ENCODE data around the gene DDX27.

The DDX27 gene

GRCh38 chr20:49248301-49248700, 29.1 kb downstream of the DDX27 start:
- peaks cover 55% of the 10 kb centered on the region for H3K36me3 Mint-ChIP-seq (ENCODE audit: low read depth)

GRCh38 chr20:49248879-49249665, 29.9 kb downstream of the DDX27 start:
- peaks cover 2% of the 10 kb centered on the region for H3K4me1 Mint-ChIP-seq (ENCODE audit: low read depth)
- peaks cover 56% of the 10 kb centered on the region for H3K36me3 Mint-ChIP-seq (ENCODE audit: low read depth)
- no peaks in the 10 kb centered on the region for H3K27me3 Mint-ChIP-seq (ENCODE audit: low read depth)
- H3K27ac Mint-ChIP-seq = no peak overlapping the region
- no peak overlapping the region for H3K4me3 Mint-ChIP-seq
- H3K9me3 Mint-ChIP-seq = no peaks in the 10 kb centered on the region

More at GRCh38 chr20:49248301-49248700, 29.1 kb downstream of the DDX27 start:
- no peaks in the 10 kb centered on the region for H3K9me3 Mint-ChIP-seq
- H3K27ac Mint-ChIP-seq = no peak overlapping the region
- no peaks in the 10 kb centered on the region for H3K27me3 Mint-ChIP-seq (ENCODE audit: low read depth)
- H3K4me1 Mint-ChIP-seq (ENCODE audit: low read depth) = peaks cover 2% of the 10 kb centered on the region
- H3K4me3 Mint-ChIP-seq = no peak overlapping the region

- H3K4me1 Mint-ChIP-seq (ENCODE audit: low read depth) = no peaks in the 10 kb centered on the region
- peaks cover 68% of the 10 kb centered on the region for H3K36me3 Mint-ChIP-seq (ENCODE audit: low read depth)
- H3K27ac Mint-ChIP-seq = no peak overlapping the region
- H3K9me3 Mint-ChIP-seq = no peaks in the 10 kb centered on the region
- no peaks in the 10 kb centered on the region for H3K27me3 Mint-ChIP-seq (ENCODE audit: low read depth)
- no peak overlapping the region for H3K4me3 Mint-ChIP-seq
These were observed 33.5 kb downstream of the DDX27 start for GRCh38 chr20:49252556-49253350.

GRCh38 chr20:49256261-49256660, 37.0 kb downstream of the DDX27 start:
- H3K36me3 Mint-ChIP-seq (ENCODE audit: low read depth) = peaks cover 68% of the 10 kb centered on the region
- H3K4me1 Mint-ChIP-seq (ENCODE audit: low read depth) = peaks cover 2% of the 10 kb centered on the region
- H3K9me3 Mint-ChIP-seq = no peaks in the 10 kb centered on the region
- H3K27ac Mint-ChIP-seq = no peak overlapping the region
- no peaks in the 10 kb centered on the region for H3K27me3 Mint-ChIP-seq (ENCODE audit: low read depth)
- H3K4me3 Mint-ChIP-seq = no peak overlapping the region

GRCh38 chr20:49259284-49259683, 40.1 kb downstream of the DDX27 start:
- no peak overlapping the region for H3K27ac Mint-ChIP-seq

GRCh38 chr20:49259799-49260198, 40.6 kb downstream of the DDX27 start:
- H3K4me3 Mint-ChIP-seq = no peak overlapping the region
- no peaks in the 10 kb centered on the region for H3K9me3 Mint-ChIP-seq
- no peak overlapping the region for H3K27ac Mint-ChIP-seq
- H3K36me3 Mint-ChIP-seq (ENCODE audit: low read depth) = peaks cover 70% of the 10 kb centered on the region
- H3K27me3 Mint-ChIP-seq (ENCODE audit: low read depth) = no peaks in the 10 kb centered on the region
- H3K4me1 Mint-ChIP-seq (ENCODE audit: low read depth) = peaks cover 5% of the 10 kb centered on the region

More at GRCh38 chr20:49259284-49259683, 40.1 kb downstream of the DDX27 start:
- no peaks in the 10 kb centered on the region for H3K27me3 Mint-ChIP-seq (ENCODE audit: low read depth)
- no peak overlapping the region for H3K4me3 Mint-ChIP-seq
- peaks cover 5% of the 10 kb centered on the region for H3K4me1 Mint-ChIP-seq (ENCODE audit: low read depth)
- no peaks in the 10 kb centered on the region for H3K9me3 Mint-ChIP-seq
- peaks cover 69% of the 10 kb centered on the region for H3K36me3 Mint-ChIP-seq (ENCODE audit: low read depth)

GRCh38 chr20:49260218-49260617, 41.0 kb downstream of the DDX27 start:
- H3K27me3 Mint-ChIP-seq (ENCODE audit: low read depth) = no peaks in the 10 kb centered on the region
- H3K27ac Mint-ChIP-seq = no peak overlapping the region
- no peaks in the 10 kb centered on the region for H3K9me3 Mint-ChIP-seq
- H3K4me3 Mint-ChIP-seq = no peak overlapping the region
- H3K4me1 Mint-ChIP-seq (ENCODE audit: low read depth) = peaks cover 5% of the 10 kb centered on the region
- peaks cover 73% of the 10 kb centered on the region for H3K36me3 Mint-ChIP-seq (ENCODE audit: low read depth)

GRCh38 chr20:49261173-49261572, 42.0 kb downstream of the DDX27 start:
- Mint-ChIP-seq H3K27me3 (ENCODE audit: low read depth) (no peaks in the 10 kb centered on the region), H3K4me1 (ENCODE audit: low read depth) (peaks cover 7% of the 10 kb centered on the region), H3K36me3 (ENCODE audit: low read depth) (peaks cover 70% of the 10 kb centered on the region), H3K4me3 (no peak overlapping the region), H3K9me3 (no peaks in the 10 kb centered on the region), H3K27ac (no peak overlapping the region)

GRCh38 chr20:49262444-49262843, 43.2 kb downstream of the DDX27 start:
- H3K9me3 Mint-ChIP-seq = no peaks in the 10 kb centered on the region
- H3K27ac Mint-ChIP-seq = no peak overlapping the region
- no peak overlapping the region for H3K4me3 Mint-ChIP-seq
- H3K36me3 Mint-ChIP-seq (ENCODE audit: low read depth) = peaks cover 64% of the 10 kb centered on the region
- no peaks in the 10 kb centered on the region for H3K27me3 Mint-ChIP-seq (ENCODE audit: low read depth)
- peaks cover 16% of the 10 kb centered on the region for H3K4me1 Mint-ChIP-seq (ENCODE audit: low read depth)

- peaks cover 51% of the 10 kb centered on the region for H3K4me1 Mint-ChIP-seq (ENCODE audit: low read depth)
- H3K36me3 Mint-ChIP-seq (ENCODE audit: low read depth) = peaks cover 77% of the 10 kb centered on the region
These were observed 48.1 kb downstream of the DDX27 start for GRCh38 chr20:49267327-49267726.

GRCh38 chr20:49268600-49269365, 49.6 kb downstream of the DDX27 start:
- peak overlapping the region; percentile 3 for H3K27ac Mint-ChIP-seq
- H3K4me1 Mint-ChIP-seq (ENCODE audit: low read depth) = peaks cover 55% of the 10 kb centered on the region
- peaks cover 5% of the 10 kb centered on the region for H3K9me3 Mint-ChIP-seq
- H3K36me3 Mint-ChIP-seq (ENCODE audit: low read depth) = peaks cover 74% of the 10 kb centered on the region
- H3K27me3 Mint-ChIP-seq (ENCODE audit: low read depth) = no peaks in the 10 kb centered on the region
- peak overlapping the region; percentile 69 for H3K4me3 Mint-ChIP-seq

More at GRCh38 chr20:49267327-49267726, 48.1 kb downstream of the DDX27 start:
- H3K27me3 Mint-ChIP-seq (ENCODE audit: low read depth) = no peaks in the 10 kb centered on the region
- H3K27ac Mint-ChIP-seq = peak overlapping the region; percentile 75
- peak overlapping the region; percentile 79 for H3K4me3 Mint-ChIP-seq
- peaks cover 5% of the 10 kb centered on the region for H3K9me3 Mint-ChIP-seq

GRCh38 chr20:49270177-49270576, 51.0 kb downstream of the DDX27 start:
- Mint-ChIP-seq H3K9me3 (peaks cover 5% of the 10 kb centered on the region), H3K36me3 (ENCODE audit: low read depth) (peaks cover 65% of the 10 kb centered on the region), H3K4me3 (peak overlapping the region; percentile 55), H3K27ac (no peak overlapping the region), H3K27me3 (ENCODE audit: low read depth) (no peaks in the 10 kb centered on the region), H3K4me1 (ENCODE audit: low read depth) (peaks cover 59% of the 10 kb centered on the region)

- peaks cover 62% of the 10 kb centered on the region for H3K4me1 Mint-ChIP-seq (ENCODE audit: low read depth)
- H3K9me3 Mint-ChIP-seq = peaks cover 5% of the 10 kb centered on the region
- H3K4me3 Mint-ChIP-seq = peak overlapping the region; percentile 55
- H3K27me3 Mint-ChIP-seq (ENCODE audit: low read depth) = no peaks in the 10 kb centered on the region
- H3K36me3 Mint-ChIP-seq (ENCODE audit: low read depth) = peaks cover 66% of the 10 kb centered on the region
- H3K27ac Mint-ChIP-seq = no peak overlapping the region
These were observed 51.5 kb downstream of the DDX27 start for GRCh38 chr20:49270736-49271135.

GRCh38 chr20:49272654-49273053, 53.4 kb downstream of the DDX27 start:
- Mint-ChIP-seq H3K27ac (peak overlapping the region; percentile 58), H3K9me3 (peaks cover 5% of the 10 kb centered on the region), H3K4me1 (ENCODE audit: low read depth) (peaks cover 58% of the 10 kb centered on the region), H3K36me3 (ENCODE audit: low read depth) (peaks cover 72% of the 10 kb centered on the region), H3K27me3 (ENCODE audit: low read depth) (no peaks in the 10 kb centered on the region), H3K4me3 (peak overlapping the region; percentile 52)

Measured in T-helper 1 cell treated with Interleukin-12 subunit alpha and Interleukin-12 subunit beta and Interleukin-4 antibody, amounts not matched to agents 30 μg/mL and 1 μg/mL, for 36 hours (primary cell).